Astrocyte of the cerebellum (primary cell): ENCODE measurements around the gene KMT2E.

Source experiments
- DNase-seq: peaks from one replicate; pipeline ENCODE4 v3.0.0-alpha.2; 2011; ENCODE audit warnings: low read depth
- H3K4me3 ChIP-seq: 2 replicates; pipeline ENCODE4 v1.5.1; 2011; ENCODE audit warnings: mild to moderate bottlenecking, low read depth, low read length, moderate library complexity
- CTCF ChIP-seq: IDR thresholded peaks from 2 replicates; pipeline ENCODE4 v1.5.1; 2012; ENCODE audit warnings: low read length, low read depth, moderate library complexity, mild to moderate bottlenecking; ENCODE audit errors: missing control alignments
- in situ Hi-C: cut with HindIII; loops from 2 replicates; pipeline ENCODE4 v1.10.0; 2017; ENCODE audit warnings: low sequenced_read_pairs

The KMT2E gene

GRCh38 chr7:105013816-105014692, at the start of gene KMT2E:
TSS of gene KMT2E (plus strand) at chr7:105014205. CDS start at chr7:105040953, 26,748 bp downstream.
- TF ChIP-seq CTCF: no peak
- DNase-seq: peak; percentile 53
- in situ Hi-C loops: no loop called here

GRCh38 chr7:104964626-104965236, 49.3 kb upstream of the KMT2E start:
- in situ Hi-C loops: no loop called here

More at GRCh38 chr7:105013816-105014692, at the start of gene KMT2E:
- peak within 1 kb of the TSS; percentile 96 for H3K4me3 ChIP-seq

GRCh38 chr7:104966022-104966421, 48.0 kb upstream of the KMT2E start:
- no peak for TF ChIP-seq CTCF
- no peak for DNase-seq
- in situ Hi-C loops: no loop called here
- H3K4me3 ChIP-seq: no peak overlapping the region

More at GRCh38 chr7:104964626-104965236, 49.3 kb upstream of the KMT2E start:
- no peak overlapping the region for H3K4me3 ChIP-seq
- DNase-seq: no peak
- no peak for TF ChIP-seq CTCF

- in situ Hi-C loops: no loop called here
- no peak for TF ChIP-seq CTCF
- DNase-seq: no peak
- no peak overlapping the region for H3K4me3 ChIP-seq
Measured at GRCh38 chr7:104967088-104967487, 46.9 kb upstream of the KMT2E start.

GRCh38 chr7:104967595-104967994, 46.4 kb upstream of the KMT2E start:
- in situ Hi-C loops: no loop called here
- no peak for DNase-seq
- TF ChIP-seq CTCF: no peak
- no peak overlapping the region for H3K4me3 ChIP-seq

GRCh38 chr7:104968648-104969047, 45.4 kb upstream of the KMT2E start:
- no peak for TF ChIP-seq CTCF
- H3K4me3 ChIP-seq: no peak overlapping the region
- no peak for DNase-seq
- in situ Hi-C loops: no loop called here
